NCI-H446 treated with DMSO at 0.1 percent for 48 hours (cell line): Measurements from ENCODE around the gene ARFGEF3.
"Not testable (repeated sequence)": the region's sequence is repeated elsewhere in the genome, so short reads cannot be mapped to it uniquely, and the experiment has no call there.

Experiments
- DNase-seq: peaks from one replicate; lab custom pipeline; 2025; lab: John Stamatoyannopoulos, UW

ARFGEF3 gene

GRCh38 chr6:138357928-138358327 is 196.2 kb downstream of the ARFGEF3 start:
- DNase-seq = no peak

- not testable (repeated sequence) for DNase-seq
Measured at GRCh38 chr6:138368684-138369083, 206.9 kb downstream of the ARFGEF3 start.

- DNase-seq = no peak
Measured at GRCh38 chr6:138370631-138371451, 209.1 kb downstream of the ARFGEF3 start.

- DNase-seq = no peak
Measured at GRCh38 chr6:138371452-138371711, 209.6 kb downstream of the ARFGEF3 start.

- DNase-seq = no peak
Measured at GRCh38 chr6:138371720-138372119, 210.0 kb downstream of the ARFGEF3 start.

GRCh38 chr6:138372711-138373463 is 211.1 kb downstream of the ARFGEF3 start:
- DNase-seq = no peak

- no peak for DNase-seq
Measured at GRCh38 chr6:138374230-138374629, 212.5 kb downstream of the ARFGEF3 start.

- DNase-seq = no peak
Measured at GRCh38 chr6:138374815-138375214, 213.1 kb downstream of the ARFGEF3 start.

- DNase-seq = no peak
Measured at GRCh38 chr6:138377042-138377441, 215.3 kb downstream of the ARFGEF3 start.

GRCh38 chr6:138377844-138378243 is 216.1 kb downstream of the ARFGEF3 start, which contains the start of gene SMIM28:
Gene SMIM28, plus strand, starts transcription at chr6:138377905. Its CDS starts 168 bp downstream, at chr6:138378073.
- DNase-seq = no peak

- DNase-seq = no peak
Measured at GRCh38 chr6:138378463-138378862, 216.7 kb downstream of the ARFGEF3 start.

- DNase-seq = no peak
Measured at GRCh38 chr6:138382498-138383265, 220.9 kb downstream of the ARFGEF3 start.

GRCh38 chr6:138383776-138384175 is 222.0 kb downstream of the ARFGEF3 start:
- DNase-seq = no peak

GRCh38 chr6:138386897-138387296 is 225.2 kb downstream of the ARFGEF3 start:
- DNase-seq = no peak

- no peak for DNase-seq
Measured at GRCh38 chr6:138387577-138388368, 226.0 kb downstream of the ARFGEF3 start.

- DNase-seq = no peak
Measured at GRCh38 chr6:138389551-138389950, 227.8 kb downstream of the ARFGEF3 start.
